ENCODE data around the gene ZMYM2.

DNA sequence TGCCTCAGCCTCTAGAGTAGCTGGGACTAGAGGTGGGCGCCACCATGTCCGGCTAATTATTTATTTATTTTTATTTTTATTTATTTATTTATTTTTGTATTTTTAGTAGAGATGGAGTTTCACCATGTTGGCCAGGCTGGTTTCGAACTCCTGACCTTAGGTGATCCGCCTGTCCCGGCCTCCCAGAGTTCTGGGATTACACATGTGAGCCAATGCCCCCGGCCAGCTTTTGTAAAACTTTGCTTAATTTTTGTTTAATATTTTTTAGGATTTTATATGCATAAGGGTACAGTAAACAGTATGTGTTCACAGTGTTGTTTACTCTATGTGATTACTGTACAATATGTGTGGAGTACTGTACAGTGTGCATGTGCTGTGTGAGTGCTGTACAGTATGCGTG is 98.7 kb downstream of the ZMYM2 start:
- TF ChIP-seq, protein P1, sequence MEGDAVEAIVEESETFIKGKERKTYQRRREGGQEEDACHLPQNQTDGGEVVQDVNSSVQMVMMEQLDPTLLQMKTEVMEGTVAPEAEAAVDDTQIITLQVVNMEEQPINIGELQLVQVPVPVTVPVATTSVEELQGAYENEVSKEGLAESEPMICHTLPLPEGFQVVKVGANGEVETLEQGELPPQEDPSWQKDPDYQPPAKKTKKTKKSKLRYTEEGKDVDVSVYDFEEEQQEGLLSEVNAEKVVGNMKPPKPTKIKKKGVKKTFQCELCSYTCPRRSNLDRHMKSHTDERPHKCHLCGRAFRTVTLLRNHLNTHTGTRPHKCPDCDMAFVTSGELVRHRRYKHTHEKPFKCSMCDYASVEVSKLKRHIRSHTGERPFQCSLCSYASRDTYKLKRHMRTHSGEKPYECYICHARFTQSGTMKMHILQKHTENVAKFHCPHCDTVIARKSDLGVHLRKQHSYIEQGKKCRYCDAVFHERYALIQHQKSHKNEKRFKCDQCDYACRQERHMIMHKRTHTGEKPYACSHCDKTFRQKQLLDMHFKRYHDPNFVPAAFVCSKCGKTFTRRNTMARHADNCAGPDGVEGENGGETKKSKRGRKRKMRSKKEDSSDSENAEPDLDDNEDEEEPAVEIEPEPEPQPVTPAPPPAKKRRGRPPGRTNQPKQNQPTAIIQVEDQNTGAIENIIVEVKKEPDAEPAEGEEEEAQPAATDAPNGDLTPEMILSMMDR (IDR thresholded peaks at IDR 0.05; ENCODE audit: low read length): no peak
- no peak for TF ChIP-seq EZH2phosphoT487 (IDR thresholded peaks at IDR 0.05; ENCODE audit: low read length)
- TF ChIP-seq EZH2 (optimal IDR thresholded peaks at IDR 0.05; ENCODE audit: low read depth, low read length): no peak
